Measurements from ENCODE around the gene FBXW5. TPM values are rescaled to one million over a fixed set of nuclear protein-coding genes. Genes with fewer than 3 reads are reported as not detected.

FBXW5 gene
- total RNA-seq, 1 experiment from 2014 or later = 72.6 TPM

- intact Hi-C loops (cut with micrococcal nuclease; ENCODE audit: unreplicated experiment) = no loop called here
- Histone ChIP-seq H3K4me3 (ENCODE audit: low read depth in 2 of 2, low read length in 2 of 2) (no peak overlapping the region), H3K4me1 (ENCODE audit: control insufficient read depth, insufficient read depth, low read length) (peaks cover 6% of the 10 kb centered on the region), H3K36me3 (ENCODE audit: control insufficient read depth, insufficient read depth, low read length) (no peaks in the 10 kb centered on the region; the same call in 1 of the 2 replicates), H3K27ac (ENCODE audit: low read length) (no peak overlapping the region), H3K27me3 (ENCODE audit: control insufficient read depth, insufficient read depth, low read length) (no peaks in the 10 kb centered on the region), H3K9me3 (ENCODE audit: control insufficient read depth, insufficient read depth, low read depth, low read length) (no peaks in the 10 kb centered on the region)
- POLR2A ChIA-PET = interaction anchor here (0.5 kb wide), 1 partner anchor 82 kb away, joined by 12 read pairs; no protein-coding TSS in a partner anchor
- in situ Hi-C loops (cut with HindIII; ENCODE audit: low pct_unique_long_range_greater_than_20kb, low sequenced_read_pairs) = no loop called here
- no peak for ATAC-seq
- no peak for DNase-seq (ENCODE audit: low read depth, low spot score)
- CTCF ChIA-PET = interaction anchor here (0.9 kb wide), 1 partner anchor 75 kb away, joined by 6 read pairs; no protein-coding TSS in a partner anchor
- TF ChIP-seq POLR2AphosphoS5 (IDR thresholded peaks at IDR 0.05; ENCODE audit: low read depth, low read length) (no peak), TCF7L2 (IDR thresholded peaks at IDR 0.05; ENCODE audit: low read depth, low read length) (no peak), CTCF (IDR thresholded peaks at IDR 0.05) (no peak), REST (IDR thresholded peaks at IDR 0.05; ENCODE audit: insufficient read depth in 1 of 2, low read depth in 2 of 2, low read length in 1 of 2) (no peak), SIN3A (IDR thresholded peaks at IDR 0.05; ENCODE audit: borderline replicate concordance, insufficient read depth, low read depth, low read length) (no peak)
- BruUV-seq (replicated peaks) = no TSS peak
Measured at GRCh38 chr9:136954270-136955083, 9.9 kb upstream of the FBXW5 start.

GRCh38 chr9:136953771-136954269, 9.3 kb upstream of the FBXW5 start:
- TF ChIP-seq CTCF (IDR thresholded peaks at IDR 0.05) (no peak), POLR2AphosphoS5 (IDR thresholded peaks at IDR 0.05; ENCODE audit: low read depth, low read length) (no peak), TCF7L2 (IDR thresholded peaks at IDR 0.05; ENCODE audit: low read depth, low read length) (no peak), SIN3A (IDR thresholded peaks at IDR 0.05; ENCODE audit: borderline replicate concordance, insufficient read depth, low read depth, low read length) (no peak), REST (IDR thresholded peaks at IDR 0.05; ENCODE audit: insufficient read depth in 1 of 2, low read depth in 2 of 2, low read length in 1 of 2) (no peak)
- intact Hi-C loops (cut with micrococcal nuclease; ENCODE audit: unreplicated experiment) = no loop called here
- no TSS peak for BruUV-seq (replicated peaks)
- DNase-seq (ENCODE audit: low read depth, low spot score) (no peak), ATAC-seq (no peak)
- no peaks in the 10 kb centered on the region for H3K9me3 ChIP-seq (ENCODE audit: control insufficient read depth, insufficient read depth, low read depth, low read length)
- ChIA-PET POLR2A (interaction anchor here (0.5 kb wide), 1 partner anchor 82 kb away, joined by 12 read pairs; no protein-coding TSS in a partner anchor), CTCF (interaction anchor here (0.9 kb wide), 1 partner anchor 76 kb away, joined by 6 read pairs; no protein-coding TSS in a partner anchor)
- in situ Hi-C loops (cut with HindIII; ENCODE audit: low pct_unique_long_range_greater_than_20kb, low sequenced_read_pairs) = no loop called here
- no peaks in the 10 kb centered on the region for H3K27me3 ChIP-seq (ENCODE audit: control insufficient read depth, insufficient read depth, low read length)
- H3K4me3 ChIP-seq (ENCODE audit: low read depth in 2 of 2, low read length in 2 of 2) = no peak overlapping the region
- H3K27ac ChIP-seq (ENCODE audit: low read length) = no peak overlapping the region
- H3K36me3 ChIP-seq (ENCODE audit: control insufficient read depth, insufficient read depth, low read length) = no peaks in the 10 kb centered on the region; the same call in 1 of the 2 replicates
- H3K4me1 ChIP-seq (ENCODE audit: control insufficient read depth, insufficient read depth, low read length) = peaks cover 6% of the 10 kb centered on the region
